ENCODE measurements around the gene ACBD3.

DNA sequence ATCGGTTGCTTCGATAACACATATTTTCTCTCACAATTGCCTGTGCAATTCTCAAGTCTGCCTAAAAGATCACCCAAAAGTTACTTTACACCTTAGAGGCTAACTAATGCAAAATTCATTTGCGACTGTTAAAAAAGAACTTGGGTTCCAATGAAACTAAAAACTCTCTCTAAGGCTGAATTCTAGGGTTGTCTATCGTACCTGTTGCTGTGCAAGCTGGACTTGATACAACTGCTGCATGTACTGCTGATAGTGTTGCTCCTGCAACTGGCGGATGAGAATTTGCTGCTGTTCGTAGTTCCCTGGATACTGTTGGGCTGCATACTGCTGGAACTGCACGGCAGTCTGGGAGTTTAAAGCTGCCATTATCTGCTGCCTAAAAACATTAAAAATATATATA is 27.6 kb downstream of the ACBD3 start:
- no peak for TF ChIP-seq CTCF (IDR thresholded peaks at IDR 0.05)
- TF ChIP-seq POLR2A (IDR thresholded peaks at IDR 0.05): no peak

Data from gastroesophageal sphincter (tissue), 3 donors.